NCI-H1417 treated with DMSO at 0.1 percent for 48 hours (cell line): ENCODE results near the gene PTGES3.
"Not testable (repeated sequence)": the region's sequence is repeated elsewhere in the genome, so short reads cannot be mapped to it uniquely, and the experiment has no call there.

Experiments
- DNase-seq: peaks from one replicate; lab custom pipeline; 2025; lab: John Stamatoyannopoulos, UW

PTGES3 gene, protein sequence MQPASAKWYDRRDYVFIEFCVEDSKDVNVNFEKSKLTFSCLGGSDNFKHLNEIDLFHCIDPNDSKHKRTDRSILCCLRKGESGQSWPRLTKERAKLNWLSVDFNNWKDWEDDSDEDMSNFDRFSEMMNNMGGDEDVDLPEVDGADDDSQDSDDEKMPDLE

DNA sequence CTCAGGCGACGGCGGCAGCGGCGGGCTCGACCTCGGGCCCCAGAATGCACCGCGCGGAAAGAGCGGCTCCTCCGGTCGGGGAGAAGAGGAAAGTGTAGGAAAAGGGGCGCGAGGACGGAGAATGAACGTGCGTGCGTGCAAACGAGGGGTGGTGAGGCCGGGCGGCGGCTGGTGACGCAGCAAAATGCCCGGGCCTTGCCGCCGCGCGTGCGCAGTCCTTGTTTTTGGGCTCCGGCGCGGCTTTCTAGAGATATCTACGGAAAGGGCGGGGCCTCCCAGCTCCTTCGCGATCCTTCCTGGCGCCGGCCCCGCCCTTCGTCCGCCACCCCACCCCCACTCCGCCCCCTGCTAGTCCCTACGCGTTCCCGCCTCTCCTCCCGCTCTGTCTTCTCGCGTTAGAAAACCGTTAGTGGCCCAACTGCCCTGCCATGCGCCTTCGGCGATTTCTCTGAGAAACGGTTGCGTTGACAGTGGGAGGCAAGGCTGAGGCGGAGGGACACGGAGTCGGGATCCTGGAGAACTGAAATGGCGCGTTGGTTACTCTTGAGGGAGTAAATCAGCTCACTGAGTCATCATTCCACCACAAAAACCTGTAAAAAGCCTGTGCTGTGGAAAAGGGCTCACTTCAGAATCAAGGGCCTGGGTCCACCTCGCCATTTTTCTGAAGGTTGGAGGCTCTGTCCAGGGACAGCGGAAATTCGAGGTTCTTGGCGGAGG, at the start of gene PTGES3:
Gene PTGES3 (minus strand): TSS at position 156 of the 717 bp plus-strand sequence. CDS start 285 bp downstream, outside the sequence.
- DNase-seq: peak; percentile 94

DNA sequence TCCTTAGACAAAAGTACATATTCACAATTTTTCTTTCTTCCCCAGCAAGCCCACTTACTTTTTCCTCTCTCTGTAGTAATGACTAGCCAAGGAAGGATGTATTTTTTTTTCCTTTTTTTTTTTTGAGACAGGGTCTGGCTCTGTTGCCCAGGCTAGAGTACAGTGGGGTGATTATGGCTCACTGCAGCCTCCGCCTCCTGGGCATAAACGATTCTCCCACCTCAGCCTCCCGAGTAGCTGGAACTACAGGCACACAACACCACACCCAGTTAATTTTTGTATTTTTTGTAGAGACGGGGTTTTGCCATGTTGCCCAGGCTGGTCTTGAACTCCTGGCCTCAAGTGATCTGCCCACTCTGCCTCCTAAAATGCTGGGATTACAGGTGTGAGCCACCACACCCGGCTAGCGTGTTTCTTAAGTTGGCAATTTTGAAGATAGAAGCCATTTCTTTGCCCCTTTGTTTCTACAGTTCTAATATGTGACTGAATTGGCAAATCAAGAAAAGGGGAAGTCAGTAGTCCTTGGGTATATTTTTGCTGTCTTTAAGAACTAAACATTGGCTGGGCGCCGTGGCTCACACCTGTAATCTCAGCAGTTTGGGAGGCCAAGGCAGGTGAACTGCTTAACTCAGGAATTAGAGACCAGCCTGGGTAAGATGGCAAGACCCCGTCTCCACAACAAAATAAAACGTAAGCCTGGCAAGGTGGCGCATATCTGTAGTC, 40.2 kb upstream of the PTGES3 start:
- no peak for DNase-seq

DNA sequence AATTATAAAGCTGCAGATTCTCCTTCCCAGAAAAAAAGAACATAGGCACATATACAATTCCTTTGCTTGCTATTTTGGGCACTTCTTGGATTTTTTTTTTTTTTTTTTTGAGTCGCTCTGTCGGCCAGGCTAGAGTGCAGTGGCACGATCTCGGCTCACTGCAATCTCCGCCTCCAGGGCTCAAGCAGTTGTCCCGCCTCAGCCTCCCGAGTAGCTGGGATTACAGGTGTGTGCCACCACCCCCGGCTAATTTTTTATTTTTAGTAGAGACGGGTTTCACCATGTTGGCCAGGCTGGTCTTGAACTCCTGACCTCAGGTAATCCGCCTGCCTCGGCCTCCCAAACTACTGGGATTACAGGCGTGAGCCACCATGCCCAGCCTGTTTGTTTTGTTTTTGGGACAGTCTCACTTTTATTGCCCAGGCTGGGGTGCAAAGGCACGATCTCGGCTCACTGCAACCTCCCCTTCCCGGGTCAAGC, 38.2 kb upstream of the PTGES3 start:
- DNase-seq: not testable (repeated sequence)

DNA sequence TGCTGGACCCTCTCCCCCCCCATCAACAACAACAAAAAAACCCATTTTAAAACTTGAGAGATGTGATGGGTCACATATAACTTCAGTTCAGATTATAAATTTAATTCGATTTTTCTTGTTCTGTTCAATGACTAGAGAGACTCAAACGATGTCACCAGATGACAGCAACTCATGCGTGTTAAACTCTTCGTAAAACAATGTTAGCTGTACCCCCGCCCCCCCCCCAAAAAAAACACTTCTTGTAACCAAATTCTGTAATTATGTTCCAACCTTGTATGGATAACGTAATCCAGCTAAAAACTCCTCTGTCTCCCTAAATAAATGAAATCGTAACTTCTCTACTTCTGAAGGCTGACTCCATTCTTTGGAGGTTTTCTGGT, 37.6 kb upstream of the PTGES3 start:
- DNase-seq: no peak

DNA sequence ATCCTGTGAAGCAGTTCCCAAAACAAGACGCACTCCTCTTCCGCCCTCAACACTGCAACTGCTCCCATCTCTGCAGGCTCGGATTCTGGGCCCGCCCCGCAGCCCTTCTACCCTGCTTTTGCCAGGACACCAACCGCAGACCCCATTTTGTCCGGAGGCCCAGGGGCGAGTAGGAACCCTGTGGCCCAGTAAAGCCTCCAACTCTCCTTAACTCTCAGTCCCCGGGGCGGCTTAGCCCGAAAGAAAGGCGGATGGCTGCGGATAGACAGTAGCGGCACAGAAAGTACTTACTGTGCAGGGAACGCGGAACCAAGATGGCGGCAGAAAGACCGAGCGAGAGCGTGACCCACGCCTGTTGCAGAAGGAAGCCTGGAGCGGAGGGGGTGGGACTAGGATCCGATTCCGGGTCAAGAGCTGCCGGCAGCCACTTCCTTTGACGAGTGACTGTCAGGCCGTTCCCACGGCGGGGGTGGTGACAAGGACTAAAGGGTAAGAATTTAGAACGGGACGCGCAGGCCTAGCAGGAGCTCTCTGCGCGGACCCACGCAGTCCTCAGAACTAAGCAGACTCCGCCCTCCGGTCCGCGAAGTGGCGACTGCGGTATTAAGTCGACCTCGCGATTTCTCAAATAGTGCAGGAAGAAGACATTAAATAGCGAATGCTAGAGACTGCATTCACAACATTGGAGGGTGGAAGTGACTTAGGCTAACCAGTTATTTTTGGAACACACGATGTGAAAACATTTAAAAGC, 37.1 kb upstream of the PTGES3 start, which contains the start of gene NACA:
Gene NACA (minus strand): TSS at position 328 of the 751 bp plus-strand sequence. CDS start 778 bp downstream, outside the sequence.
- peak; percentile 89 for DNase-seq

DNA sequence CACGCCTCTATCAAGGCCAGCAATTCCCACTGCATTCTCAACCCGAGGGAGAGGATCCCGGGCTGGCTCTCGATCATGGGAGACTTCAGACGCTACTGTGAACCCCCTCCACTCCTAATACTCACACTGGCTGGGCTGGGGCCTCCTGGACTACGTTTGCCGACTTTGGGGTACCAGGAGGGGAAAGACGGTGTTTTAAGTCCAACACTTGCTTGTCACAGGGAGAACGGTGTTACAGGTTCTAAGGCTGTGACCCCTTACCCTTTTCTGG, 36.6 kb upstream of the PTGES3 start:
- no peak for DNase-seq

DNA sequence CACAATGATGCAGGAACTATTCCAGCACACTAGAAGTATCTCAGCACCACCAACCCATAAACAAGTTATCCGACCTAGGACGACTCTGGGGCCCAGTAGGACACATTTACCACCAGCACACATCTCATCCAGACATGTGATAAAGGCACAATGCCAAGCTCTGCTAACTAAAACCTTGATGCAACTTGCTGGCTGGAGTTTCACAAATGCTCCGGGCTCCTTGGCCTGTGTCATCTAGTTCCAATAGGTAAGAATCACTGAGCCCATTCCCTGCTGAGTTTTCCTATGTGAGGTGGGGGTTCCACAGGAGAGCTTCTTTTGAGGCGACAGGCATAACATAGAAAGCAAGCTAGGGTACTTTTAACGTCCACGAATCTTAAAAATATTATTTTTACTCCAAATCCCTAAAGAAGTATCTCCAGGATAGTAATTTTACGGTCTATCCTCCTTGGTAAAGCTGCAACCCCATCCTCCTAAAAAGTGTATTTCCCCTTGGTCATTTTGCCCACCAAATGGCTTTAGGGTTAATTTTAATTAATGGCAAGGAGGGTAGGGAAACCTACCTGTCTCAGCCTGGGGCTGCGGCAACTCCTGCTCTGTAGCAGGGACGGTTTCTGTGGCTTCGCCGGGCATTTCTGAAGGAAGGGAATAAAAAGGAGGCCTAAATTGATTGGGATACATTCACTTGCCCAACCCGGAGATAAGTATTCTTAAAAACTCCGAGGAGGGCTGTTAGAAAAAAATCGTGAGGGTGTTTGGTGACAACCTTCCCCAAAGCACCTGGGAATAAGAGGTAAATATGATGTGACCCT, 36.0 kb upstream of the PTGES3 start:
- no peak for DNase-seq

DNA sequence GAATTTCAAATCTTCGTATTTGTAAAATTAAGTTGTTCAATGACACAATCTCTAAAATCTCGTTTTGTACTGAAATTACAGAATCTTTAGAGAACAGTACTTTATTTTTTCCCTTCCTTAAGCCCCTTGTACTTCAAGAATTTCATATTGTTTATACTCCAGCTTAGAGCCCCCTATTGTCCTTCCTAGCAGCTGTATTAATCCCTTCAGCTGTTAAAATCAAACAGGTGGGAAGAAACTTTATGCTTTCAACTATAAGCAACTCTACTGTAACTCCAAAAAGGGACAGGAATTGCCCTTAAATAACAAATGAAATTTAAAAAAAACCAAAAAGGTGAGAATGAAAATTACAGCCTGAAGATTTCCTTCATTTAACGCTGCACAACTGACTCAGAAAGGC, 35.3 kb upstream of the PTGES3 start:
- no peak for DNase-seq

DNA sequence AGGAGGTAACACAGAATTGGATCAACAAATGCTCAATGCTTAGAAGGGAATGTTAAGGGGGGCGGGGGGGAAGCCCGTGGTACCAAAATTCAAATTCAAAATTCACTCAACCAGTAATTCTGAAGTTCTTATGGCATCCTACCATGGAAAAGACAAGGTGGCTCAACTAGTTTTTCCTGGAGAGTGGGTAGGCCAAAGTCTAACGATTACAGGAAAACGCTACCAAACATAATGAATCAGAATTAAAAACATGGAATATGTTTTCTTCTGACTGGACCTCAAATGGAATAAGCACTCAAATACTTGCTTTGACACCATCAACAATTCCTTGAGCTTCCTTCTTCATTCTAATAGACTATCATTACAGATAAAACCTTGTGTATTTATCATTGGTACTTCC, 34.7 kb upstream of the PTGES3 start:
- no peak for DNase-seq

DNA sequence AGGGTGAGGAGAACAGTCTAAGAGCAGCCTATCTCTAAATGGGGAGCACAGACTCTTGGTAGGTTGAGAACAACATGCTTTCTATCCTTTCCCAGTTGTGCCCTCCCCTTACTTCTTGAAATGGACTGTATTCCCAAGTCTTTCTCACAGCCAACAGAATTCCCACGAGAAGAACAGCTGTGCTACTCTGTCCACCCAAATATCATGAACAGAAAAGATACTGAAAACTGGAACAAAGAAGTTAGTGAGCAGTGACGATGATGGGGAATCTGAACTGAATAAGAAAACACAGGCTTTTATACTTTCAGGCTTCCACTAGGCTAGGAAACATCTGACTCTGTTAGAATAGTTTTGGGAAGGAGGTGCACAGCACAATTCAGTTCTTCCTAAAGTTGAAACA, 33.6 kb upstream of the PTGES3 start:
- DNase-seq: no peak

DNA sequence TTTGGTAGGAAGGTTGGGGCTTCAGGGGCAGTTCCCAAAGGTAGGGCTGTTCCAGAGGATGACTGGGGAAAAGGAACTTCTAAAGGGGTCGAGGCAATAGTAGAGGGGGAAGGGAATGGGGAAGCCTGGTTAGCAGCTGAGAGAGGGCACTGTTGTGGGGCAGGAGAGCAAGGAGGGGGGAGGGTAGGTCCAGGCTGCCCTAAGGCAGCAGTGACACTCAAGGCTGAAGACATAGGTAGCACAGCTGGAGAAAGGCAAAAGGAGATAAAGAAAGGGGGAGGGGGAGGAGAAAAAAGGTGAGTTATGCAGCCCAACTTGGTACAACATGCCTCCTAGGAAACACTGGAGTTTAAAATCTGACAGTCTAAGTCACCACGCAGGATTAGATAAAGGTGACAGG, 33.1 kb upstream of the PTGES3 start:
- DNase-seq: no peak

DNA sequence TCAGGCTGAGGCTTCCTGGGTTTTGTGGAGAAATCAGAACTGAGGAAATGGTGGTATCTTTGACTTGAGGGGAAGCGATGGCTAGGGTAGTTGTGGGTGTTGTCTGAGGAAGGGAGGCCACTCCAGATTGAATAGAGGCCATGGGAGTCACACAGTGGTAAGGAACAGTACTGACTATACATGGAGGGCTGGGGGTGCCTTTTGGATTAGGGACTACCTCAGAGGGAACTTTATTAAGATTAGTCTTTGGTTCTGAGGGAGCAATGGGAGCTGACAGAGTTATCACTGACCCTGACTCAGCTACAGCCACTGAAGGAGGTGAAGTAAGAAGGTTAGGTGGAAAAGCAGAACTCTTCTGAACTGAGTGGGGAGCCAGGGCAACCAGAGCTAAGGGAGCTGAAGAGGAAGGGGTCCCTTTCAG, 32.7 kb upstream of the PTGES3 start:
- no peak for DNase-seq

DNA sequence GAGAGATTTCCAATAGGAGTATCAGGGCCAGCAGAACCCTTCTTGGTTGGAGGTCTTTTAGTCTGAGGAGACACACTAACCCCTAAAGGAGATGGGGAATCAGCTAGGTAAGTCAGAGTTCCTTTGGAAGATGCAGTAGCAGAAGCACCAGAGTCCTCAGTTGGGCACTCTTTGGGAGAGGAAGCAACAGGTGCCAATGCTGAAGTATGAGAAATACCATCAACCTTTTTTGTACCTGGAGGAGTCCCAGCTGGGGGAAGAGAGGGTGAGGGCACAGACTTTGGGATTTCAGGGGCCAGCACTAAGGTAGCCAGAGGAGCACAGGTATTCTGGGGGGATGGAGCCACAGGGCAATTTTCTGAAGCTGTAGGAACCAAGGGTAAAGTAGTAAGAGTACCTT, 31.0 kb upstream of the PTGES3 start:
- no peak for DNase-seq

DNA sequence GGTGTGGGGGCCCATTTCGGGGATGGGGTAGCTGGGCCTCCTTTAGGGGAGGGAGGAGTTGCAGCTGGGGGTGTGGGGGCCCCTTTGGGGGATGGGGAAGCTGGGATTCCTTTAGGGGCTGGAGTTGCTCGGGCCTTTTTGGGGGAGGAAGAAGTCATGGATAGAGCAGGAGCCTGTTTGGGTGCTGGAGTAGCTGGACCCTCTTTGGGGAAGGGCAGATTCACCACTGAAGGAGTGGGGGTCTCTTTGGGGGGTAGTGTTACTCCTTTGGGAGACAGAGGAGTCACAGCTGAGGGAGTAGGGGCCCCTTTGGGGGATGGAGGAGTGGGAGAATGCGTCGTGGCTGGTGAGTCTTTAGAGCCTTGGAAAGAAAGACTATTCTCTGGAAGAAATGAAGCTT, 30.6 kb upstream of the PTGES3 start:
- no peak for DNase-seq

DNA sequence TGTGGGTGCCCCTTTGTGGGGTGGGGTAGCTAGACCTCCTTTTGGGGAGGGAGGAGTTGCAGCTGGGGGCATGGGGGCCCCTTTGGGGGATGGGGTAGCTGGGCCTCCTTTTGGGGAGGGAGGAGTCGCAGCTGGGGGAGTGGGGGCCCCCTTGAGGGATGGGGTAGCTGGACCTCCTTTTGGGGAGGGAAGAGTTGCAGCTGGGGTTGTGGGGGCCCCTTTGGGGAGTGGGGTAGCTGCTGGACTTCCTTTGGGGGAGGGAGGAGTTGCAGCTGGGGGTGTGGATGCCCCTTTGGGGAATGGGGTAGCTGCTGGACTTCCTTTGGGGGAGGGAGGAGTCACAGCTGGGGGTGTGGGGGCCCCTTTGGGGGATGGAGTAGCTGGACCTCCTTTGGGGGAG, 30.1 kb upstream of the PTGES3 start:
- DNase-seq: no peak

DNA sequence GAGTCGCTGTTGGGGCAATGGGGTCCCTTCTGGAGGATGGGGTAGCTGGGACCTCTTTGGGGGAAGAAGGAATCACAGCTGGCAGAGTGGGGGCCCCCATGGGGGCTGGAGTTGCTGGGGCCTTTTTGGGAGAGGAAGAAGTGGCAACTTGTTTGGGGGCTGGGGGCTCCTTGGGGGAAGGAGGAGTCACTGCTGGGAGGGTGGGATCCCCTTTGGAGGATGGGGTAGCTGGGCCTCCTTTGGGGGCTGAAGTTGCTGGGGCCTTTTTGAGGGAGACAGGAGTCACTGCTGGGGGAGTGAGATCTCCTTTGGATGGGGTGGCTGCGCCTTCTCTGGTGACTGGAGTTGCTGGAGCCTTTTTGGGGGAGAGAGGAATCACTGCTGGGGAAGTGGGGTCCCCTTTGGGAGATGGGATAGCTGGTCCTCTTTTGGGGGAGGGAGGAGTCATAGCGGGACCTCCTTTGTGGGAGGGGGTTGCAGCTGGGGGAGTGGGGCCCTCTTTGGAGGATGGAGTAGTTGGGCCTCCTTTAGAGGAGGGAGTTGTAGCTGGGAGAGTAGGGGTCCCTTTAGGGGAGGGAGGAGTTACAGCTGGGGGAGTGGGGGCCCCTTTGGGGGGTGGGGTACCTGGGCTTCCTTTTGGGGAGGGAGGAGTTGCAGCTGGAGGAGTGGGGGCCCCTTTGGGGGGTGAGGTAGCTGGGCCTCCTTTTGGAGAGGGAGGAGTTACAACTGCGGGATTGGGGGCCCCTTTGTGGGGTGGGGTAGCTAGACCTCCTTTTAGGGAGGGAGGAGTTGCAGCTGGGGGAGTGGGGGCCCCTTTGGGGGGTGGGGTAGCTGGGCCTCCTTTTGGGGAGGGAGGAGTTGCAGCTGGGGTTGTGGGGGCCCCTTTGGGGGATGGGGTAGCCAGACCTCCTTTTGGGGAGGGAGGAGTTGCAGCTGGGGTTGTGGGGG, 29.1 kb upstream of the PTGES3 start:
- DNase-seq: no peak

DNA sequence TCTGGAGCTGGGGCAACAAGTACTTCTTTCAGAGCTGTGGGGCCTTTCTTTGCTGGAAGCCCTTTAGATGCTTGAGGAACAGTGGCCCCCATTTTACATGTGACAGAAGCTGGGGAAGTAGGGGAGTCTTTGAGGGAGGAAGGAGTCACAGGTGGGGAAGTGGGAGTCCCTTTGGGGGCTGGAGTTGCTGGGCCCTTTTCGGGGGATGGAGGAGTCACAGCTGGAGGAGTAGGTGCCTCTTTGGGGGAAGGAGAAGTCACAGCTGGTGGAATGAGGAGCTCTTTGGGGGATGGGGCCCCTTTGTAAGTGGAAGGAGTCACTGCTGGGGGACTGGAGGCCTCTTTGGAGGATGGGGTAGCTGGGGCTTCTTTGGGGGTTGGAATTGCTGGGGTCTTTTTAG, 28.4 kb upstream of the PTGES3 start:
- no peak for DNase-seq

DNA sequence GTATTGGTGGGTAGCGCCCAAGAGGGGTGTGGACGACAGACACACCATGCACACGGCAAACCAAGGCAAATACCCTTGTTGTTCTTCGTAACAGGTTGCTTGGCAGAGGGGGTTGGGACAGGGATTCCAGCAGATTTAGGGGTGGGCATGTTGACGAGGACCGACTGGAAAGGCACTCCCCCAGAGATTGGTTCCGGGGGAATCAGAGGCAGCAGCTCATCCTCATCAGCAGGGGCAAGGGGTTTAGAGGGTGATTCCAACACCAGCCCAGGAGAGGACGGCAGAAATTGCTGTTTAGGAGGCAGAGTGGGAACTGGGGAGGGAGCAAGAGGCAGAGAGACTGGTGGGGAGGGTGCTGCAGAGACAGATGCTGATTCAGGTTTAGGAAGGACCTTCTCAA, 27.7 kb upstream of the PTGES3 start:
- DNase-seq: no peak

DNA sequence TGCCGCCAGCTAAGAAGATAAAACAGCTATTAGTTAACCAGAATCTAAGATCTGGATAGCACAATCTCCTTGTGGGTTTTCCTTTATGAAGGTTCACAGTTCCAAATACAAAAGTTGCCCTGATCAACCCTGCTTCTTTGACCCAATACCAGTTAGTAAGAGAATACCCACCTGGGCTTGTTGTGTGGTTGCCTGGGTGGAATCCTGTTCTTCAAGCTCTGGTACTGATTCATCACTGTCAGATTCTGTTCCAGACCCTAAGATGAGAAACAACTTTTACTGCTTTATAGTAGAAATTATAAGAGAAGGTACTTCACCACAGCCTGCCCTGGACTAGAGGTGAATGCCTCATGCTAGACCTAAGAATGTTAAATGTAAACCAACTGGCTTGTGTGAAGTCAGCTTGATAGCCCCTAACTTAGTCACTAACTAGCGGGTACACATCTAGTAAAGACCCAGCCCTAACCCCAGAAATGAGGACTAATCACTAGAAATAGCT, 26.4 kb upstream of the PTGES3 start:
- no peak for DNase-seq

DNA sequence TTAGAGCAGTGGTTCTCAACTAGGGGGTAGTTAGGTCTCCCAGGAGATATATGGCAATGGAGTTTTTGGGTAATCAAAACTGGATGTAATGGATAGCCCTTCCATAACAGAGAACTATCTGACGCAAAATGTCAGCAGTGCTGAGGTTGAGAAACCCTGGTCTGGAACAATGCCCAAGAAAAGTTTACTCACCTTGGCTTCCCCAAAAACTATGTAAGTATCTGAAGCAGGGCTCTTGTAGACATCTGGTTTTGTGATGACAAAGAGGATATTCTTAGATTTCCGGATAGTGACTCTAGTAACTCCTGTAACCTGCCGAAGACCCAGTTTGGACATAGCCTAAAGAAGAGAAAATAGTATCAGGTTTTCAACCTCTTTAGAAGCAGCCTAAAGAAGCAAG, 25.3 kb upstream of the PTGES3 start:
- DNase-seq: no peak
